Sigmoid colon (tissue), 7 donors: Measurements from ENCODE around the gene TSPEAR. TPM values are rescaled to one million over a fixed set of nuclear protein-coding genes. Genes with fewer than 3 reads are reported as not detected.

Source experiments
- DNase-seq: peaks from one replicate; pipeline ENCODE4 v3.0.0-alpha.2; 2019
- H3K27ac ChIP-seq, 4 donors: fragments of 200-600 bp; sonication (generic); one replicate each; pipeline ENCODE4 v1.5.1; 2016 to 2019; ENCODE audit warnings: mild to moderate bottlenecking in 1 of 4
- H3K27me3 ChIP-seq, 3 donors: fragments of 200-600 bp; sonication (generic); one replicate each; pipeline ENCODE4 v1.5.1; 2019; ENCODE audit warnings: mild to moderate bottlenecking in 1 of 3
- H3K36me3 ChIP-seq, 4 donors: fragments of 200-600 bp; sonication (generic); one replicate each; pipeline ENCODE4 v1.5.1; 2016 to 2019
- H3K4me1 ChIP-seq, 4 donors: fragments of 200-600 bp; sonication (generic); one replicate each; pipeline ENCODE4 v1.5.1; 2017 to 2019
- H3K4me3 ChIP-seq, 4 donors: fragments of 200-600 bp; sonication (generic); one replicate each; pipeline ENCODE4 v1.5.1; 2017 to 2019; ENCODE audit warnings: mild to moderate bottlenecking in 2 of 4, moderate library complexity in 1 of 4
- H3K9me3 ChIP-seq, 4 donors: fragments of 200-600 bp in 3 of 4; sonication (generic) in 3 of 4; one replicate each; pipeline versions ENCODE4 v1.5.1 to v1.6.1; 2013 to 2019
- CTCF ChIP-seq, 4 experiments: fragments of 450-650 bp in 3 of 4; fragments of 200-600 bp in 1 of 4; IDR thresholded peaks; one replicate each; pipeline ENCODE4 v1.5.1; 2016 to 2019; ENCODE audit warnings: antibody characterized with exemption in 4 of 4, mild to moderate bottlenecking in 3 of 4, moderate library complexity in 2 of 4
- EP300 ChIP-seq, 4 donors: sonication (generic); formaldehyde crosslinking; IDR thresholded peaks; one replicate each; pipeline ENCODE4 v1.6.1; 2017; ENCODE audit warnings: antibody characterized with exemption in 4 of 4
- POLR2A ChIP-seq, 2 donors: fragments of 450-650 bp; IDR thresholded peaks; one replicate each; pipeline ENCODE4 v1.6.1; 2016; ENCODE audit warnings: antibody characterized with exemption in 2 of 2, mild to moderate bottlenecking in 2 of 2, moderate library complexity in 2 of 2
- POLR2AphosphoS5 ChIP-seq, 4 donors: sonication (generic); formaldehyde crosslinking; IDR thresholded peaks; one replicate each; pipeline ENCODE4 v1.6.1; 2017; ENCODE audit warnings: antibody characterized with exemption in 4 of 4
- WGBS, 2 donors: extraction: QIAGEN DNeasy Blood & Tissue Kit; methylation state at CpG; one replicate each; pipeline ENCODE4 v1.1.7; 2013; 5-methylcytosine and 5-hydroxymethylcytosine counted together
- intact Hi-C: fragments of 100-400 bp; cut with DNase I; formaldehyde crosslinking; loops from one replicate; pipeline ENCODE4 v1.15.1; 2023
- polyA plus RNA-seq, 3 donors: library from polyadenylated mRNA; stranded (reverse); fragments of 200-250 nt; gene quantifications; one replicate each; pipeline ENCODE4 v1.2.3, GENCODE V29; 2013
- total RNA-seq, 4 donors: library from RNA; depleted of rRNA; stranded (reverse); fragments of >200 nt; gene quantifications; one replicate each; pipeline ENCODE4 v1.1.0, GENCODE V29; 2016
- donor health status: healthy with polysubstance abuse.
- donor health status: Bipolar disorder and iron deficiency.
- donor health status: healthy.

TSPEAR gene
- total and polyA plus RNA-seq, 7 donors, result under 0.01 to 0.20 TPM; not detected in 5

DNA sequence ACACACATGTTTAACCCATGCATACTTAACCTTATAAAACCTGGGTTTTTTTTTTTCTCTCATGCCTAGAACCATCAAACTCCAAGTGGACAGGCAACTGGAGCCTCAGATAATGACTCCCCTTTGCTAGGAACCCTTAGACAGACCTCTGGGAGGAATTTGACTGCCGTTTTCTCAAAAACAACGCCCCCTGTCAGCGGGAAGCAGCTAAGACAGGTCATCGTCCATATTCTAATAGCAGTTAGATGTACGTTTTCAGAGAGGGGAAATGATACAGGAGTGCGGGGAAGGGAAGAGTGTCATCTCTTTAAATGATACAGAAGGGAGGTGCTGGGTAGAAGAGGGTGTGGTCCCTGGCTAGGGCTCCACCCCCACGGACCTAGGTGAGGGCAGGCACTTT is 221.4 kb downstream of the TSPEAR start:
- TF ChIP-seq EP300 (IDR thresholded peaks at IDR 0.05), result no peak
- no peak for TF ChIP-seq POLR2A (IDR thresholded peaks at IDR 0.05)
- no peak for TF ChIP-seq CTCF (IDR thresholded peaks at IDR 0.05)
- no peak for TF ChIP-seq POLR2AphosphoS5 (IDR thresholded peaks at IDR 0.05)
- WGBS, 2 donors, result 9 to 33% methylated on average over 7 of the region's 7 CpGs
- DNase-seq, result no peak
- H3K27ac ChIP-seq, result no peak overlapping the region
- H3K36me3 ChIP-seq, result no peaks in the 10 kb centered on the region
- intact Hi-C loops, result no loop called here
- H3K27me3 ChIP-seq, result peaks cover 0 to 3% (median 0%) of the 10 kb centered on the region in 3 donors
- no peaks in the 10 kb centered on the region for H3K4me1 ChIP-seq
- no peak overlapping the region for H3K4me3 ChIP-seq
- peaks cover 0 to 11% (median 5%) of the 10 kb centered on the region in 4 donors for H3K9me3 ChIP-seq

- no peak for TF ChIP-seq EP300 (IDR thresholded peaks at IDR 0.05)
- TF ChIP-seq CTCF (IDR thresholded peaks at IDR 0.05), result peak in 1 of 4 experiments; percentile 27
- Histone ChIP-seq H3K9me3 (peaks cover 0 to 2% (median 0%) of the 10 kb centered on the region in 4 donors), H3K27ac (no peak overlapping the region), H3K36me3 (no peaks in the 10 kb centered on the region), H3K27me3 (peaks cover 0 to 8% (median 0%) of the 10 kb centered on the region in 3 donors), H3K4me1 (no peaks in the 10 kb centered on the region), H3K4me3 (no peak overlapping the region)
- WGBS, 2 donors, result 42 to 61% methylated on average over 4 of the region's 4 CpGs
- no peak for DNase-seq
- intact Hi-C loops, result no loop called here
These were observed 223.5 kb downstream of the TSPEAR start for GRCh38 chr21:44487831-44488230.

DNA sequence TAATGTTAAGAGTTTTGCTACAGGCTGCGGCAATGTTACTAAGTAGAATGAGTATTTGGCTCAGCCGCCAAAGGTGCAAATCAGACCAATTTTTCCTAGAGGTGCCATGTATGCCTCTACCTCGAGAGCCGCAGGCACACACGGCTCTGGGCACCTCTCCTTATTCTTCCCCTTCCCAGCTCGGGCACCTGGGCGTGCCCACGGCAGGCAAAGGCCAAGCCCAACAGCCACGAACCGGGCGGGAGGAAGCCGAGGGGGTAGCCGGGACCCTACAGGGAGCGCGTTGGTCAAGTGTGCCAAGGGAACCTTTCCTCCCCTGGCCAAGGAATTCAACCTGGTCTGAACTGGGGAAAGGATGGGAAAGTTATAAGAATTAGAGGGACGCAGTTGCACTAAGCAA is 225.1 kb downstream of the TSPEAR start:
- DNase-seq, result no peak
- peak overlapping the region in 1 of 4 donors; percentile 49 for H3K27ac ChIP-seq
- H3K27me3 ChIP-seq, result peaks cover 0 to 8% (median 0%) of the 10 kb centered on the region in 3 donors
- H3K4me3 ChIP-seq, result peak overlapping the region in 2 of 4 donors; percentile 38 to 47
- intact Hi-C loops, result no loop called here
- no peaks in the 10 kb centered on the region for H3K4me1 ChIP-seq
- H3K36me3 ChIP-seq, result no peaks in the 10 kb centered on the region
- TF ChIP-seq POLR2AphosphoS5 (IDR thresholded peaks at IDR 0.05) (no peak), EP300 (IDR thresholded peaks at IDR 0.05) (no peak), CTCF (IDR thresholded peaks at IDR 0.05) (no peak), POLR2A (IDR thresholded peaks at IDR 0.05) (no peak)
- H3K9me3 ChIP-seq, result no peaks in the 10 kb centered on the region
- WGBS, 2 donors, result 59 to 82% methylated on average over 16 of the region's 16 CpGs

- no peak for DNase-seq
- Histone ChIP-seq H3K4me1 (no peaks in the 10 kb centered on the region), H3K4me3 (peak overlapping the region; percentile 4 to 47 (median 32)), H3K27me3 (peaks cover 0 to 8% (median 0%) of the 10 kb centered on the region in 3 donors), H3K27ac (peak overlapping the region in 3 of 4 donors; percentile 4 to 49 (median 40)), H3K9me3 (no peaks in the 10 kb centered on the region), H3K36me3 (no peaks in the 10 kb centered on the region)
- intact Hi-C loops, result no loop called here
- 69 to 83% methylated on average over 10 of the region's 10 CpGs for WGBS, 2 donors
- TF ChIP-seq EP300 (IDR thresholded peaks at IDR 0.05) (no peak), POLR2AphosphoS5 (IDR thresholded peaks at IDR 0.05) (no peak), CTCF (IDR thresholded peaks at IDR 0.05) (no peak), POLR2A (IDR thresholded peaks at IDR 0.05) (no peak)
These were observed 225.6 kb downstream of the TSPEAR start for GRCh38 chr21:44485796-44486195.

- DNase-seq, result no peak
- H3K4me1 ChIP-seq, result no peaks in the 10 kb centered on the region
- TF ChIP-seq POLR2A (IDR thresholded peaks at IDR 0.05) (no peak), CTCF (IDR thresholded peaks at IDR 0.05) (peak in 1 of 4 experiments; percentile 9)
- no peaks in the 10 kb centered on the region for H3K9me3 ChIP-seq
- H3K27me3 ChIP-seq, result peaks cover 0 to 8% (median 0%) of the 10 kb centered on the region in 3 donors
- no peaks in the 10 kb centered on the region for H3K36me3 ChIP-seq
- H3K4me3 ChIP-seq, result peak overlapping the region; percentile 4 to 47 (median 32)
- 75 to 76% methylated on average over 25 of the region's 25 CpGs for WGBS, 2 donors
- intact Hi-C loops, result no loop called here
- H3K27ac ChIP-seq, result peak overlapping the region in 3 of 4 donors; percentile 4 to 49 (median 40)
These were observed 226.0 kb downstream of the TSPEAR start for GRCh38 chr21:44485254-44485793.
